NCI-H69 (cell line): ENCODE data around the gene DLX3.

Experiments
- DNase-seq: peaks from one replicate; lab custom pipeline; 2025; lab: John Stamatoyannopoulos, UW

DLX3 gene

GRCh38 chr17:49957350-49957749 is 37.7 kb downstream of the DLX3 start:
- DNase-seq: no peak

GRCh38 chr17:49956780-49957179 is 38.2 kb downstream of the DLX3 start:
- no peak for DNase-seq

GRCh38 chr17:49955157-49955556 is 39.9 kb downstream of the DLX3 start:
- DNase-seq: no peak

- peak; percentile 35 for DNase-seq
These were observed 42.0 kb downstream of the DLX3 start for GRCh38 chr17:49952912-49953497.

GRCh38 chr17:49952209-49952911 is 42.7 kb downstream of the DLX3 start:
- DNase-seq: peak; percentile 92

- peak; percentile 34 for DNase-seq
These were observed 43.5 kb downstream of the DLX3 start for GRCh38 chr17:49951362-49952082.

GRCh38 chr17:49949634-49950033 is 45.4 kb downstream of the DLX3 start:
- no peak for DNase-seq

- no peak for DNase-seq
These were observed 48.0 kb downstream of the DLX3 start for GRCh38 chr17:49946964-49947584.

- DNase-seq: no peak
These were observed 48.8 kb downstream of the DLX3 start for GRCh38 chr17:49946208-49946607.

GRCh38 chr17:49944273-49944870 is 50.7 kb downstream of the DLX3 start:
- peak; percentile 96 for DNase-seq

GRCh38 chr17:49942947-49943346 is 52.1 kb downstream of the DLX3 start:
- DNase-seq: no peak

GRCh38 chr17:49941427-49941826 is 53.6 kb downstream of the DLX3 start:
- no peak for DNase-seq
